ENCODE data around the gene MYL6. TPM values are rescaled to one million over a fixed set of nuclear protein-coding genes. Genes with fewer than 3 reads are reported as not detected.

The MYL6 gene
- total and polyA plus RNA-seq, 2 donors from 2014 or later: 1,630 to 4,190 TPM

DNA sequence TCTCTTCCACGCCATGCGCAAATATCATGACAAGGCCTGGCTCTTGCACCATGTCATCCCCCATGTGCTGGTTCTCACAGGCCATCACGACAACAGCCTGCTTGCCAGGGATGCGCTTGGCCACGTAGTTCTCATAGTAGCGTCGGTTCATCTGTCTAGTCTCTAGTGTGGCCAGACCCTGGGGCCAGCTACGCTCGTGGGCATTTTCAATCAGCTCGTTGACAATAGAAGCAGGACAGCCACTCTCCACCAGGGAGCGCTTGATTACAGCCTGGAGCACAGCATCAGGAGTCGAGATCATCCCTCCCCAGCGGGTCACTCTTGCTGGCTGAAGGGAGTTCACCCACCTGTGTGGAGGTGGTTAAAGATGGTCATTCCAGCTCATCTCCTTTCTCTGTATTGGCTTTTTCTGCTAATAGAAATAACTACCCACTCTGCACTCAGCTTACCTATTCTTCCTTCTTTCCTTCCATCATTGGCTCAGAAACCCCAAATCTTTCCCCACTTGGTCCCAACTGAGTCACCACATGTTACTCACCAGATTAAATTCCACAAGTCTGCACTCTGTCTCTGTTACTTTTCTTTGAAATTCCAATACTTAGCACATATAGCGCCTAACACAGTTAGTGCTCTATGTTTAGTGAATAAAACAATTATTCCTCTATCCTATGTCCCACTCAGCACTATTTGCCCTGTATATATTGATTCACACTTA, 48.5 kb downstream of the MYL6 start:
- no peaks in the 10 kb centered on the region for H3K9me3 ChIP-seq (ENCODE audit: control insufficient read depth in 2 of 3, insufficient read depth in 1 of 3, low read length in 3 of 3)
- H3K36me3 ChIP-seq (ENCODE audit: control insufficient read depth in 2 of 3, insufficient read depth in 3 of 3, low read length in 3 of 3): peaks cover 11 to 43% (median 34%) of the 10 kb centered on the region in 3 donors
- H3K4me1 ChIP-seq (ENCODE audit: control insufficient read depth in 2 of 3, insufficient read depth in 2 of 3, low read depth in 1 of 3, low read length in 3 of 3): no peaks in the 10 kb centered on the region
- no peak overlapping the region for H3K27ac ChIP-seq (ENCODE audit: low read depth in 2 of 2, low read length in 2 of 2)
- H3K27me3 ChIP-seq (ENCODE audit: control insufficient read depth, insufficient read depth, low read length): no peaks in the 10 kb centered on the region
- no peak for FAIRE-seq
- no peak overlapping the region for H3K9ac ChIP-seq (ENCODE audit: low read length in 3 of 3)
- DNase-seq: peak in 4 of 5 donors; percentile 56 to 74 (median 64)
- TF ChIP-seq CTCF (IDR thresholded peaks at IDR 0.05; ENCODE audit: borderline replicate concordance, extremely low read depth, insufficient read depth): peak; percentile 38
- no peak overlapping the region for H3K4me3 ChIP-seq (ENCODE audit: low read length in 3 of 3)
- intact Hi-C loops (cut with DNase I): no loop called here

GRCh38 chr12:56208006-56208405, 49.8 kb downstream of the MYL6 start:
- intact Hi-C loops (cut with DNase I): no loop called here
- Histone ChIP-seq H3K27me3 (ENCODE audit: control insufficient read depth, insufficient read depth, low read length) (no peaks in the 10 kb centered on the region), H3K27ac (ENCODE audit: low read depth in 2 of 2, low read length in 2 of 2) (no peak overlapping the region), H3K4me1 (ENCODE audit: control insufficient read depth in 2 of 3, insufficient read depth in 2 of 3, low read depth in 1 of 3, low read length in 3 of 3) (no peaks in the 10 kb centered on the region), H3K9ac (ENCODE audit: low read length in 3 of 3) (no peak overlapping the region), H3K4me3 (ENCODE audit: low read length in 3 of 3) (no peak overlapping the region), H3K9me3 (ENCODE audit: control insufficient read depth in 2 of 3, insufficient read depth in 1 of 3, low read length in 3 of 3) (no peaks in the 10 kb centered on the region), H3K36me3 (ENCODE audit: control insufficient read depth in 2 of 3, insufficient read depth in 3 of 3, low read length in 3 of 3) (peaks cover 16 to 57% (median 43%) of the 10 kb centered on the region in 3 donors)
- DNase-seq: peak in 4 of 5 donors; percentile 49 to 71 (median 57)
- FAIRE-seq: no peak
- TF ChIP-seq CTCF (IDR thresholded peaks at IDR 0.05; ENCODE audit: borderline replicate concordance, extremely low read depth, insufficient read depth): no peak

Other genes starting within 250 kb of the MYL6 start
- gene PYM1, start 230.5 kb upstream of the MYL6 start, total RNA-seq: 29.0 TPM
- 39.7 TPM for gene PYM1, start 230.5 kb upstream of the MYL6 start, polyA plus RNA-seq (ENCODE audit: insufficient read depth, low read depth, low replicate concordance)
- gene DGKA, start 227.2 kb upstream of the MYL6 start, total RNA-seq: 68.2 TPM
- 13.2 TPM for gene DGKA, start 227.2 kb upstream of the MYL6 start, polyA plus RNA-seq (ENCODE audit: insufficient read depth, low read depth, low replicate concordance)
- gene PMEL, start 192.3 kb upstream of the MYL6 start, total RNA-seq: 1.7 TPM
- gene PMEL, start 192.3 kb upstream of the MYL6 start, polyA plus RNA-seq (ENCODE audit: insufficient read depth, low read depth, low replicate concordance): 3.5 TPM
- 23.2 TPM for gene CDK2, start 191.5 kb upstream of the MYL6 start, total RNA-seq
- gene CDK2, start 191.5 kb upstream of the MYL6 start, polyA plus RNA-seq (ENCODE audit: insufficient read depth, low read depth, low replicate concordance): 7.6 TPM
- 112 TPM for gene RAB5B, start 184.3 kb upstream of the MYL6 start, total RNA-seq
- 72.5 TPM for gene RAB5B, start 184.3 kb upstream of the MYL6 start, polyA plus RNA-seq (ENCODE audit: insufficient read depth, low read depth, low replicate concordance)
- 33.1 TPM for gene SUOX, start 161.1 kb upstream of the MYL6 start, total RNA-seq
- 61.1 TPM for gene SUOX, start 161.1 kb upstream of the MYL6 start, polyA plus RNA-seq (ENCODE audit: insufficient read depth, low read depth, low replicate concordance)
- 9.4 TPM for gene IKZF4, start 137.3 kb upstream of the MYL6 start, total RNA-seq
- 2.7 TPM for gene IKZF4, start 137.3 kb upstream of the MYL6 start, polyA plus RNA-seq (ENCODE audit: insufficient read depth, low read depth, low replicate concordance)
- 46.7 TPM for gene RPS26, start 116.4 kb upstream of the MYL6 start, total RNA-seq
- gene RPS26, start 116.4 kb upstream of the MYL6 start, polyA plus RNA-seq (ENCODE audit: insufficient read depth, low read depth, low replicate concordance): 637 TPM
- 58.1 TPM for gene ERBB3, start 78.2 kb upstream of the MYL6 start, total RNA-seq
- 31.5 TPM for gene ERBB3, start 78.2 kb upstream of the MYL6 start, polyA plus RNA-seq (ENCODE audit: insufficient read depth, low read depth, low replicate concordance)
- gene PA2G4, start 53.8 kb upstream of the MYL6 start, total RNA-seq: 76.8 TPM
- gene PA2G4, start 53.8 kb upstream of the MYL6 start, polyA plus RNA-seq (ENCODE audit: insufficient read depth, low read depth, low replicate concordance): 72.4 TPM
- gene RPL41, start 41.7 kb upstream of the MYL6 start, total RNA-seq: 2,987 TPM
- gene RPL41, start 41.7 kb upstream of the MYL6 start, polyA plus RNA-seq (ENCODE audit: insufficient read depth, low read depth, low replicate concordance): 5,602 TPM
- gene ZC3H10, start 40.1 kb upstream of the MYL6 start, total RNA-seq: 8.6 TPM
- gene ZC3H10, start 40.1 kb upstream of the MYL6 start, polyA plus RNA-seq (ENCODE audit: insufficient read depth, low read depth, low replicate concordance): 2.4 TPM
- 104 TPM for gene ESYT1, start 30.1 kb upstream of the MYL6 start, total RNA-seq
- gene ESYT1, start 30.1 kb upstream of the MYL6 start, polyA plus RNA-seq (ENCODE audit: insufficient read depth, low read depth, low replicate concordance): 40.4 TPM
- gene MYL6B, start 5.8 kb upstream of the MYL6 start, total RNA-seq: 48.2 TPM
- 142 TPM for gene MYL6B, start 5.8 kb upstream of the MYL6 start, polyA plus RNA-seq (ENCODE audit: insufficient read depth, low read depth, low replicate concordance)
- gene SMARCC2, start 31.1 kb downstream of the MYL6 start, total RNA-seq: 112 TPM
- 18.8 TPM for gene SMARCC2, start 31.1 kb downstream of the MYL6 start, polyA plus RNA-seq (ENCODE audit: insufficient read depth, low read depth, low replicate concordance)
- 45.5 TPM for gene RNF41, start 63.6 kb downstream of the MYL6 start, total RNA-seq
- gene RNF41, start 63.6 kb downstream of the MYL6 start, polyA plus RNA-seq (ENCODE audit: insufficient read depth, low read depth, low replicate concordance): 17.6 TPM
- 31.0 TPM for gene NABP2, start 66.0 kb downstream of the MYL6 start, total RNA-seq
- 42.3 TPM for gene NABP2, start 66.0 kb downstream of the MYL6 start, polyA plus RNA-seq (ENCODE audit: insufficient read depth, low read depth, low replicate concordance)
- 5.1 TPM for gene SLC39A5, start 71.7 kb downstream of the MYL6 start, total RNA-seq
- gene SLC39A5, start 71.7 kb downstream of the MYL6 start, polyA plus RNA-seq (ENCODE audit: insufficient read depth, low read depth, low replicate concordance): 164 TPM
- 46.4 TPM for gene ANKRD52, start 100.0 kb downstream of the MYL6 start, total RNA-seq
- gene ANKRD52, start 100.0 kb downstream of the MYL6 start, polyA plus RNA-seq (ENCODE audit: insufficient read depth, low read depth, low replicate concordance): 8.6 TPM
- 14.5 TPM for gene COQ10A, start 108.6 kb downstream of the MYL6 start, total RNA-seq
- gene COQ10A, start 108.6 kb downstream of the MYL6 start, polyA plus RNA-seq (ENCODE audit: insufficient read depth, low read depth, low replicate concordance): 30.0 TPM
- 166 TPM for gene CS, start 142.0 kb downstream of the MYL6 start, total RNA-seq
- gene CS, start 142.0 kb downstream of the MYL6 start, polyA plus RNA-seq (ENCODE audit: insufficient read depth, low read depth, low replicate concordance): 105 TPM
- gene CNPY2, start 157.6 kb downstream of the MYL6 start, total RNA-seq: 112 TPM
- gene CNPY2, start 157.6 kb downstream of the MYL6 start, polyA plus RNA-seq (ENCODE audit: insufficient read depth, low read depth, low replicate concordance): 156 TPM
- 83.0 TPM for gene PAN2, start 175.6 kb downstream of the MYL6 start, total RNA-seq
- gene PAN2, start 175.6 kb downstream of the MYL6 start, polyA plus RNA-seq (ENCODE audit: insufficient read depth, low read depth, low replicate concordance): 27.1 TPM
- 0.88 TPM for gene IL23A, start 180.5 kb downstream of the MYL6 start, total RNA-seq
- gene IL23A, start 180.5 kb downstream of the MYL6 start, polyA plus RNA-seq (ENCODE audit: insufficient read depth, low read depth, low replicate concordance): not detected
- 120 TPM for gene STAT2, start 201.7 kb downstream of the MYL6 start, total RNA-seq
- gene STAT2, start 201.7 kb downstream of the MYL6 start, polyA plus RNA-seq (ENCODE audit: insufficient read depth, low read depth, low replicate concordance): 27.2 TPM
- not detected for gene APOF, start 204.5 kb downstream of the MYL6 start, total RNA-seq
- gene APOF, start 204.5 kb downstream of the MYL6 start, polyA plus RNA-seq (ENCODE audit: insufficient read depth, low read depth, low replicate concordance): not detected